ENCODE results near the gene IL15RA. TPM values are rescaled to one million over a fixed set of nuclear protein-coding genes. Genes with fewer than 3 reads are reported as not detected.

Gene IL15RA
- polyA plus RNA-seq, 4 donors = 2.5 to 32.1 (median 12.1) TPM

GRCh38 chr10:5942474-5942873 is 34.9 kb downstream of the IL15RA start:
- Histone ChIP-seq H3K27me3 (ENCODE audit: control insufficient read depth in 3 of 3, insufficient read depth in 3 of 3, low read length in 3 of 3) (no peaks in the 10 kb centered on the region), H3K9me3 (ENCODE audit: control insufficient read depth in 2 of 2, insufficient read depth in 1 of 2, low read depth in 1 of 2, low read length in 1 of 2) (no peaks in the 10 kb centered on the region), H3K27ac (ENCODE audit: low read depth in 1 of 3, low read length in 2 of 3) (peak overlapping the region in 1 of 3 donors; percentile 63), H3K4me3 (ENCODE audit: low read depth in 1 of 3, low read length in 3 of 3) (no peak overlapping the region), H3K4me1 (ENCODE audit: control insufficient read depth in 3 of 3, insufficient read depth in 2 of 3, low read depth in 1 of 3, low read length in 2 of 3) (peaks cover 1 to 20% (median 8%) of the 10 kb centered on the region in 3 donors), H3K36me3 (ENCODE audit: control insufficient read depth in 3 of 3, insufficient read depth in 2 of 3, low read depth in 1 of 3, low read length in 3 of 3) (peaks cover 2 to 12% (median 6%) of the 10 kb centered on the region in 3 donors)
- DNase-seq (no peak), FAIRE-seq (no peak)
- 72 to 95% (median 82%) methylated on average over 16 of the region's 16 CpGs for WGBS, 3 donors

- peaks cover 1 to 20% (median 8%) of the 10 kb centered on the region in 3 donors for H3K4me1 ChIP-seq (ENCODE audit: control insufficient read depth in 3 of 3, insufficient read depth in 2 of 3, low read depth in 1 of 3, low read length in 2 of 3)
- FAIRE-seq (no peak), DNase-seq (no peak)
- H3K27me3 ChIP-seq (ENCODE audit: control insufficient read depth in 3 of 3, insufficient read depth in 3 of 3, low read length in 3 of 3) = no peaks in the 10 kb centered on the region
- no peaks in the 10 kb centered on the region for H3K9me3 ChIP-seq (ENCODE audit: control insufficient read depth in 2 of 2, insufficient read depth in 1 of 2, low read depth in 1 of 2, low read length in 1 of 2)
- H3K36me3 ChIP-seq (ENCODE audit: control insufficient read depth in 3 of 3, insufficient read depth in 2 of 3, low read depth in 1 of 3, low read length in 3 of 3) = peaks cover 4 to 16% (median 7%) of the 10 kb centered on the region in 3 donors
- peak overlapping the region in 1 of 3 donors; percentile 63 for H3K27ac ChIP-seq (ENCODE audit: low read depth in 1 of 3, low read length in 2 of 3)
- no peak overlapping the region for H3K4me3 ChIP-seq (ENCODE audit: low read depth in 1 of 3, low read length in 3 of 3)
- 77 to 81% (median 80%) methylated on average over 13 of the region's 13 CpGs for WGBS, 3 donors
Observed at GRCh38 chr10:5942001-5942400, 35.3 kb downstream of the IL15RA start.

- H3K4me3 ChIP-seq (ENCODE audit: low read depth in 1 of 3, low read length in 3 of 3) = no peak overlapping the region
- H3K36me3 ChIP-seq (ENCODE audit: control insufficient read depth in 3 of 3, insufficient read depth in 2 of 3, low read depth in 1 of 3, low read length in 3 of 3) = peaks cover 8 to 21% (median 8%) of the 10 kb centered on the region in 3 donors
- H3K27me3 ChIP-seq (ENCODE audit: control insufficient read depth in 3 of 3, insufficient read depth in 3 of 3, low read length in 3 of 3) = no peaks in the 10 kb centered on the region
- no peaks in the 10 kb centered on the region for H3K9me3 ChIP-seq (ENCODE audit: control insufficient read depth in 2 of 2, insufficient read depth in 1 of 2, low read depth in 1 of 2, low read length in 1 of 2)
- H3K27ac ChIP-seq (ENCODE audit: low read depth in 1 of 3, low read length in 2 of 3) = peak overlapping the region in 1 of 3 donors; percentile 63
- no peak for FAIRE-seq
- peaks cover 1 to 20% (median 8%) of the 10 kb centered on the region in 3 donors for H3K4me1 ChIP-seq (ENCODE audit: control insufficient read depth in 3 of 3, insufficient read depth in 2 of 3, low read depth in 1 of 3, low read length in 2 of 3)
- peak in 1 of 2 donors; percentile 24 for DNase-seq
- WGBS, 3 donors = 63 to 78% (median 71%) methylated on average over 7 of the region's 7 CpGs
Observed at GRCh38 chr10:5941579-5941978, 35.8 kb downstream of the IL15RA start.

- Histone ChIP-seq H3K36me3 (ENCODE audit: control insufficient read depth in 3 of 3, insufficient read depth in 2 of 3, low read depth in 1 of 3, low read length in 3 of 3) (peaks cover 11 to 27% (median 12%) of the 10 kb centered on the region in 3 donors), H3K9me3 (ENCODE audit: control insufficient read depth in 2 of 2, insufficient read depth in 1 of 2, low read depth in 1 of 2, low read length in 1 of 2) (no peaks in the 10 kb centered on the region), H3K27ac (ENCODE audit: low read depth in 1 of 3, low read length in 2 of 3) (peak overlapping the region in 1 of 3 donors; percentile 63), H3K4me3 (ENCODE audit: low read depth in 1 of 3, low read length in 3 of 3) (no peak overlapping the region), H3K27me3 (ENCODE audit: control insufficient read depth in 3 of 3, insufficient read depth in 3 of 3, low read length in 3 of 3) (no peaks in the 10 kb centered on the region), H3K4me1 (ENCODE audit: control insufficient read depth in 3 of 3, insufficient read depth in 2 of 3, low read depth in 1 of 3, low read length in 2 of 3) (peaks cover 1 to 20% (median 8%) of the 10 kb centered on the region in 3 donors)
- 71 to 84% (median 81%) methylated on average over 6 of the region's 6 CpGs for WGBS, 3 donors
- no peak for DNase-seq
- FAIRE-seq = no peak
Observed at GRCh38 chr10:5940807-5941218, 36.5 kb downstream of the IL15RA start.

- H3K27me3 ChIP-seq (ENCODE audit: control insufficient read depth in 3 of 3, insufficient read depth in 3 of 3, low read length in 3 of 3) = no peaks in the 10 kb centered on the region
- no peak overlapping the region for H3K4me3 ChIP-seq (ENCODE audit: low read depth in 1 of 3, low read length in 3 of 3)
- peaks cover 11 to 46% (median 17%) of the 10 kb centered on the region in 3 donors for H3K36me3 ChIP-seq (ENCODE audit: control insufficient read depth in 3 of 3, insufficient read depth in 2 of 3, low read depth in 1 of 3, low read length in 3 of 3)
- no peaks in the 10 kb centered on the region for H3K9me3 ChIP-seq (ENCODE audit: control insufficient read depth in 2 of 2, insufficient read depth in 1 of 2, low read depth in 1 of 2, low read length in 1 of 2)
- no peak for DNase-seq
- WGBS, 3 donors = 91% methylated on average over 12 of the region's 12 CpGs
- FAIRE-seq = no peak
- no peak overlapping the region for H3K27ac ChIP-seq (ENCODE audit: low read depth in 1 of 3, low read length in 2 of 3)
- H3K4me1 ChIP-seq (ENCODE audit: control insufficient read depth in 3 of 3, insufficient read depth in 2 of 3, low read depth in 1 of 3, low read length in 2 of 3) = peaks cover 0 to 9% (median 0%) of the 10 kb centered on the region in 3 donors
Observed at GRCh38 chr10:5938291-5938690, 39.1 kb downstream of the IL15RA start.

GRCh38 chr10:5937016-5937415 is 40.3 kb downstream of the IL15RA start:
- no peak overlapping the region for H3K27ac ChIP-seq (ENCODE audit: low read depth in 1 of 3, low read length in 2 of 3)
- FAIRE-seq (no peak), DNase-seq (no peak)
- H3K36me3 ChIP-seq (ENCODE audit: control insufficient read depth in 3 of 3, insufficient read depth in 2 of 3, low read depth in 1 of 3, low read length in 3 of 3) = peaks cover 11 to 56% (median 18%) of the 10 kb centered on the region in 3 donors
- no peaks in the 10 kb centered on the region for H3K27me3 ChIP-seq (ENCODE audit: control insufficient read depth in 3 of 3, insufficient read depth in 3 of 3, low read length in 3 of 3)
- no peak overlapping the region for H3K4me3 ChIP-seq (ENCODE audit: low read depth in 1 of 3, low read length in 3 of 3)
- H3K4me1 ChIP-seq (ENCODE audit: control insufficient read depth in 3 of 3, insufficient read depth in 2 of 3, low read depth in 1 of 3, low read length in 2 of 3) = peaks cover 0 to 7% (median 0%) of the 10 kb centered on the region in 3 donors
- 95 to 98% (median 97%) methylated on average over 18 of the region's 18 CpGs for WGBS, 3 donors
- no peaks in the 10 kb centered on the region for H3K9me3 ChIP-seq (ENCODE audit: control insufficient read depth in 2 of 2, insufficient read depth in 1 of 2, low read depth in 1 of 2, low read length in 1 of 2)

GRCh38 chr10:5935628-5936027 is 41.7 kb downstream of the IL15RA start:
- H3K36me3 ChIP-seq (ENCODE audit: control insufficient read depth in 3 of 3, insufficient read depth in 2 of 3, low read depth in 1 of 3, low read length in 3 of 3) = peaks cover 11 to 65% (median 18%) of the 10 kb centered on the region in 3 donors
- H3K4me1 ChIP-seq (ENCODE audit: control insufficient read depth in 3 of 3, insufficient read depth in 2 of 3, low read depth in 1 of 3, low read length in 2 of 3) = no peaks in the 10 kb centered on the region
- H3K27ac ChIP-seq (ENCODE audit: low read depth in 1 of 3, low read length in 2 of 3) = no peak overlapping the region
- FAIRE-seq = no peak
- WGBS, 3 donors = 93 to 95% (median 95%) methylated on average over 10 of the region's 10 CpGs
- no peaks in the 10 kb centered on the region for H3K9me3 ChIP-seq (ENCODE audit: control insufficient read depth in 2 of 2, insufficient read depth in 1 of 2, low read depth in 1 of 2, low read length in 1 of 2)
- DNase-seq = no peak
- no peaks in the 10 kb centered on the region for H3K27me3 ChIP-seq (ENCODE audit: control insufficient read depth in 3 of 3, insufficient read depth in 3 of 3, low read length in 3 of 3)
- no peak overlapping the region for H3K4me3 ChIP-seq (ENCODE audit: low read depth in 1 of 3, low read length in 3 of 3)

- Histone ChIP-seq H3K27ac (ENCODE audit: low read depth in 1 of 3, low read length in 2 of 3) (no peak overlapping the region), H3K4me3 (ENCODE audit: low read depth in 1 of 3, low read length in 3 of 3) (no peak overlapping the region), H3K4me1 (ENCODE audit: control insufficient read depth in 3 of 3, insufficient read depth in 2 of 3, low read depth in 1 of 3, low read length in 2 of 3) (no peaks in the 10 kb centered on the region), H3K27me3 (ENCODE audit: control insufficient read depth in 3 of 3, insufficient read depth in 3 of 3, low read length in 3 of 3) (no peaks in the 10 kb centered on the region), H3K9me3 (ENCODE audit: control insufficient read depth in 2 of 2, insufficient read depth in 1 of 2, low read depth in 1 of 2, low read length in 1 of 2) (no peaks in the 10 kb centered on the region), H3K36me3 (ENCODE audit: control insufficient read depth in 3 of 3, insufficient read depth in 2 of 3, low read depth in 1 of 3, low read length in 3 of 3) (peaks cover 14 to 71% (median 27%) of the 10 kb centered on the region in 3 donors)
- FAIRE-seq (no peak), DNase-seq (no peak)
- 95 to 97% (median 97%) methylated on average over 14 of the region's 14 CpGs for WGBS, 3 donors
Observed at GRCh38 chr10:5933909-5934546, 43.3 kb downstream of the IL15RA start.
